Hepatocyte (in vitro differentiated cells): Measurements from ENCODE around the gene CDKN2A. TPM values are rescaled to one million over a fixed set of nuclear protein-coding genes. Genes with fewer than 3 reads are reported as not detected.

Experiments
- DNase-seq: peaks from one replicate; pipeline ENCODE4 v3.0.0-alpha.2; 2016; ENCODE audit warnings: low spot score
- H2AFZ ChIP-seq: fragments of 200-600 bp; sonication (generic); 2 replicates; pipeline ENCODE4 v1.6.0; 2016; ENCODE audit warnings: antibody characterized with exemption, mild to moderate bottlenecking
- H3K27ac ChIP-seq: fragments of 200-600 bp; sonication (generic); 2 replicates; pipeline ENCODE4 v1.5.1; 2016; ENCODE audit warnings: mild to moderate bottlenecking
- H3K27me3 ChIP-seq: fragments of 200-600 bp; sonication (generic); 2 replicates; pipeline ENCODE4 v1.6.1; 2016
- H3K36me3 ChIP-seq: fragments of 200-600 bp; sonication (generic); replicated peaks from 2 replicates; pipeline ENCODE4 v1.5.1; 2016; ENCODE audit warnings: low read depth; ENCODE audit not compliant: insufficient read depth
- H3K4me1 ChIP-seq: fragments of 200-600 bp; sonication (generic); 2 replicates; pipeline ENCODE4 v1.5.1; 2016; ENCODE audit warnings: mild to moderate bottlenecking, moderate library complexity; ENCODE audit not compliant: insufficient read depth
- H3K4me2 ChIP-seq: fragments of 200-600 bp; sonication (generic); 2 replicates; pipeline ENCODE4 v1.6.0; 2016
- H3K4me3 ChIP-seq: fragments of 200-600 bp; sonication (generic); 2 replicates; pipeline ENCODE4 v1.5.1; 2016; ENCODE audit warnings: mild to moderate bottlenecking
- H3K79me2 ChIP-seq: fragments of 200-600 bp; sonication (generic); 2 replicates; pipeline ENCODE4 v1.6.0; 2017; ENCODE audit warnings: mild to moderate bottlenecking
- H3K9me2 ChIP-seq: fragments of 200-600 bp; sonication (generic); replicated peaks from 2 replicates; pipeline ENCODE4 v1.6.0; 2017; ENCODE audit warnings: mild to moderate bottlenecking; ENCODE audit not compliant: insufficient read depth
- H3K9me3 ChIP-seq: fragments of 200-600 bp; sonication (generic); 2 replicates; pipeline ENCODE4 v1.5.1; 2016; ENCODE audit warnings: low read depth, mild to moderate bottlenecking
- H4K20me1 ChIP-seq: fragments of 200-600 bp; sonication (generic); 2 replicates; pipeline ENCODE4 v1.6.0; 2016; ENCODE audit warnings: mild to moderate bottlenecking; ENCODE audit not compliant: insufficient read depth, poor library complexity, severe bottlenecking
- EZH2 ChIP-seq: fragments of 200-600 bp; sonication (generic); IDR thresholded peaks from 2 replicates; pipeline ENCODE4 v1.6.1; 2016; ENCODE audit warnings: antibody characterized with exemption, mild to moderate bottlenecking, borderline replicate concordance
- EZH2phosphoT487 ChIP-seq: fragments of 200-600 bp; sonication (generic); IDR thresholded peaks from one replicate; pipeline ENCODE4 v1.6.1; 2018; ENCODE audit warnings: antibody characterized with exemption, mild to moderate bottlenecking, low read depth, moderate library complexity; ENCODE audit not compliant: unreplicated experiment, severe bottlenecking
- WGBS: methylation state at CpG from one replicate; pipeline ENCODE4 v1.1.6; 2016; ENCODE audit warnings: low lambda C conversion rate; ENCODE audit errors: missing lambda C conversion rate; 5-methylcytosine and 5-hydroxymethylcytosine counted together
- polyA plus RNA-seq: library from polyadenylated mRNA; unstranded; fragments of >200 nt; fragmentation: Nextera tagmentation; extraction: Ambion mirVana; gene quantifications from 2 replicates; pipeline ENCODE4 v1.2.1, GENCODE V29; 2016
- total RNA-seq: library from RNA; depleted of rRNA; stranded (reverse); fragments of >200 nt; gene quantifications from 2 replicates; pipeline ENCODE4 v1.2.3, GENCODE V29; 2014
- TF ChIP-seq, protein P1 (sequence below): fragments of 200-600 bp; sonication (generic); IDR thresholded peaks from 2 replicates; pipeline ENCODE4 v1.5.1; 2016; ENCODE audit warnings: antibody characterized with exemption, mild to moderate bottlenecking; ENCODE audit not compliant: poor library complexity

CDKN2A gene
- total and polyA plus RNA-seq, 2 experiments from 2014 or later, result 0.90 to 2.9 TPM

GRCh38 chr9:22008384-22008716 lies 14.2 kb upstream of the CDKN2A start:
- H3K27ac ChIP-seq, result no peak overlapping the region
- H3K9me2 ChIP-seq, result no peaks in the 10 kb centered on the region
- H2AFZ ChIP-seq, result peak overlapping the region; percentile 81
- H4K20me1 ChIP-seq, result no peaks in the 10 kb centered on the region
- peak overlapping the region; percentile 41 for H3K4me3 ChIP-seq
- peak overlapping the region; percentile 89 for H3K4me2 ChIP-seq
- no peak for DNase-seq
- H3K79me2 ChIP-seq, result no peaks in the 10 kb centered on the region
- TF ChIP-seq EZH2 (no peak), EZH2phosphoT487 (no peak)
- TF ChIP-seq, protein P1, sequence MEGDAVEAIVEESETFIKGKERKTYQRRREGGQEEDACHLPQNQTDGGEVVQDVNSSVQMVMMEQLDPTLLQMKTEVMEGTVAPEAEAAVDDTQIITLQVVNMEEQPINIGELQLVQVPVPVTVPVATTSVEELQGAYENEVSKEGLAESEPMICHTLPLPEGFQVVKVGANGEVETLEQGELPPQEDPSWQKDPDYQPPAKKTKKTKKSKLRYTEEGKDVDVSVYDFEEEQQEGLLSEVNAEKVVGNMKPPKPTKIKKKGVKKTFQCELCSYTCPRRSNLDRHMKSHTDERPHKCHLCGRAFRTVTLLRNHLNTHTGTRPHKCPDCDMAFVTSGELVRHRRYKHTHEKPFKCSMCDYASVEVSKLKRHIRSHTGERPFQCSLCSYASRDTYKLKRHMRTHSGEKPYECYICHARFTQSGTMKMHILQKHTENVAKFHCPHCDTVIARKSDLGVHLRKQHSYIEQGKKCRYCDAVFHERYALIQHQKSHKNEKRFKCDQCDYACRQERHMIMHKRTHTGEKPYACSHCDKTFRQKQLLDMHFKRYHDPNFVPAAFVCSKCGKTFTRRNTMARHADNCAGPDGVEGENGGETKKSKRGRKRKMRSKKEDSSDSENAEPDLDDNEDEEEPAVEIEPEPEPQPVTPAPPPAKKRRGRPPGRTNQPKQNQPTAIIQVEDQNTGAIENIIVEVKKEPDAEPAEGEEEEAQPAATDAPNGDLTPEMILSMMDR, result no peak
- no peaks in the 10 kb centered on the region for H3K9me3 ChIP-seq
- H3K4me1 ChIP-seq, result no peaks in the 10 kb centered on the region
- no peaks in the 10 kb centered on the region for H3K36me3 ChIP-seq
- 2% methylated on average over 8 of the region's 8 CpGs for WGBS
- peaks cover 46% of the 10 kb centered on the region for H3K27me3 ChIP-seq

DNA sequence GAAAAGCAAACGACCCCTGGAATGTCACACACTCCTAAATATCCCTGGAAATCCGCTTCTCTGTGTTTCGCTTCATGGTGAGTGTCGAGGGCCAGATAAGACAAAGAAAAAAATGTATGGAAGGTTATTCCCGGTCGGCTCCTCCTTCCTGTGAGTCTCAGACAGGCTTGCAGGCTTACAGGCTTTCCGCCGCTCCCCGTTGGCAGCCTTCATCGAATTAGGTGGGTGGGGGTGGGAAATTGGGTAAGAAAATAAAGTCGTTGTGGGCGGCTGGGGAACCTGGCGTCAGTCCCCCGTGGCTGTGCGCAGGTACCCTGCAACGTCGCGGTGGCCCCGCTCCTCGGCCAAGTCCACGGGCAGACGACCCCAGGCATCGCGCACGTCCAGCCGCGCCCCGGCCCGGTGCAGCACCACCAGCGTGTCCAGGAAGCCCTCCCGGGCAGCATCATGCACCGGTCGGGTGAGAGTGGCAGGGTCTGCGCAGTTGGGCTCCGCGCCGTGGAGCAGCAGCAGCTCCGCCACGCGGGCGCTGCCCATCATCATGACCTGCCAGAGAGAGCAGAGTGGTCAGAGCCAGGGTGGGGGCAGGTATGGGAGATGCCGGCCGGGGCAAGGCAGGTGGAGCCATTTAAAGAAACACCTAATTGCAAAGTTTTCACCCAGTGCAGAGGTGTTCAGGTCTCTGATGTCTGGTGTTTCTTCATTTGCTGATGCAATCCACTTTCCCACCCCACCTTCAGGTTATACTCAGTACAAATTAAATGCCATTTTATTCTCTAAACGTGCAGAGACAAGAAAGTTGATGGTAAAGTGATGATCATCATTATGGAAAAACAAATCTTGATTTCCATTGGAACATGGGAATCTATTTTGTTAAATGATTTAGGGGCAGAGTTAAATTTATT lies 11.8 kb upstream of the CDKN2A start:
- Histone ChIP-seq H2AFZ (no peak overlapping the region), H3K4me1 (no peaks in the 10 kb centered on the region)
- peak; percentile 22 for DNase-seq

DNA sequence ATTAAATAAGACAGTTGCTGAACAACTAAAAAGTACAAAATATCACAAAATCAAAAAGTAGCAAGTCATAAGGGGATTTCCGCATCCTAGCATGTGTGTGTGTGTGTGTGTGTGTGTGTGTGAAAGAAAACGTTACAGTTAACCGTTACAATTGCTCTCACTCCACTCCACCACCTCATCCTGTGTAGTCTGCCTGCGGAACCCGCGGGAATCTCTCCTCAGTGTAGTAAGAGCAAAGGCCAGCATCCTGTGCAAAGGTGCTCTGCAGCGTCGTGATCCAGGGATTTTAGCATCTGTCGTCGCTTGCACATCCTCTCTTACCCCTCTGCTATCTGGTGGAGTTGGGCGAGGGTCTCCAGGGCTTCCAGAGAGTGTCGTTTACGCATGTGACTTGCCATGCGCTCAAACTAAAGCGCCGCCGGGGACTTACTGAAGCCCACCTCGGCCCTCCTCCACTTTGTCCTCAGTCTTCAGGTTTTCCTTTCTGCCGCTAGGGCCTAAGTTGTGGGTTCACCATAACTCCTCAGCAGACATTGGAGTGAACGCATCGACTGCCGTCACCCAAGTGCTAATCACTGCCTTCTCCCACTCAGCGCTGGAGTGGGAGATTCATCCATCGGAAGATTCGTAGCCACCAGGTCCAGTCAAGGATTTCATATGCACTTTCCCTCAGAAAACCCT lies 11.0 kb upstream of the CDKN2A start:
- no peaks in the 10 kb centered on the region for H3K9me2 ChIP-seq
- H3K79me2 ChIP-seq, result no peaks in the 10 kb centered on the region
- TF ChIP-seq EZH2phosphoT487, result no peak
- TF ChIP-seq EZH2, result peak; percentile 13
- H3K4me3 ChIP-seq, result no peak overlapping the region
- H3K4me2 ChIP-seq, result peak overlapping the region; percentile 70
- H3K9me3 ChIP-seq, result no peaks in the 10 kb centered on the region
- no peak for DNase-seq
- no peaks in the 10 kb centered on the region for H3K4me1 ChIP-seq
- no peaks in the 10 kb centered on the region for H4K20me1 ChIP-seq
- H2AFZ ChIP-seq, result no peak overlapping the region
- H3K27me3 ChIP-seq, result peaks cover 70% of the 10 kb centered on the region
- no peak overlapping the region for H3K27ac ChIP-seq
- 20% methylated on average over 25 of the region's 25 CpGs for WGBS
- no peaks in the 10 kb centered on the region for H3K36me3 ChIP-seq

More for the DNA sequence above, 11.8 kb upstream of the CDKN2A start:
- Histone ChIP-seq H3K9me2 (no peaks in the 10 kb centered on the region), H3K36me3 (no peaks in the 10 kb centered on the region), H3K79me2 (no peaks in the 10 kb centered on the region), H3K27ac (no peak overlapping the region), H3K27me3 (peaks cover 64% of the 10 kb centered on the region), H3K4me2 (peak overlapping the region; percentile 70), H3K9me3 (no peaks in the 10 kb centered on the region), H3K4me3 (no peak overlapping the region), H4K20me1 (no peaks in the 10 kb centered on the region)
- TF ChIP-seq, protein P1, result no peak
- TF ChIP-seq EZH2, result peak; percentile 78
- TF ChIP-seq EZH2phosphoT487, result no peak
- WGBS, result 3% methylated on average over 42 of the region's 44 CpGs

- Histone ChIP-seq H3K27ac (no peak overlapping the region), H3K36me3 (no peaks in the 10 kb centered on the region), H3K79me2 (no peaks in the 10 kb centered on the region), H4K20me1 (no peaks in the 10 kb centered on the region), H3K4me1 (no peaks in the 10 kb centered on the region), H3K4me2 (no peak overlapping the region), H3K9me2 (no peaks in the 10 kb centered on the region), H2AFZ (no peak overlapping the region), H3K27me3 (peaks cover 94% of the 10 kb centered on the region), H3K9me3 (no peaks in the 10 kb centered on the region), H3K4me3 (no peak overlapping the region)
- DNase-seq, result no peak
- 70% methylated on average over 1 of the region's 1 CpG for WGBS
- TF ChIP-seq EZH2, result no peak
- no peak for TF ChIP-seq EZH2phosphoT487
- TF ChIP-seq, protein P1, result no peak
Observed at GRCh38 chr9:22002038-22002437, 7.8 kb upstream of the CDKN2A start.
